Trophoblast cell (in vitro differentiated cells and primary cell): ENCODE data around the gene RAB27B.
A peak's percentile ranks its signal among the peaks of the same experiment; 100 is the strongest.

Experiments used
- DNase-seq, 2 donors: peaks; one replicate each; pipeline ENCODE4 v3.0.0-alpha.2; 2016
- H2AFZ ChIP-seq: 2 replicates; pipeline ENCODE4 v1.6.1; 2013; ENCODE audit warnings: low read length, moderate library complexity, mild to moderate bottlenecking; ENCODE audit not compliant: insufficient read depth, poor library complexity
- H2AK5ac ChIP-seq: 2 replicates; pipeline ENCODE4 v1.6.1; 2013; ENCODE audit warnings: mild to moderate bottlenecking, low read length
- H2BK120ac ChIP-seq: 2 replicates; pipeline ENCODE4 v1.6.1; 2013; ENCODE audit warnings: low read length, mild to moderate bottlenecking, moderate library complexity; ENCODE audit not compliant: insufficient read depth, poor library complexity
- H2BK12ac ChIP-seq: 2 replicates; pipeline ENCODE4 v1.6.1; 2013; ENCODE audit warnings: mild to moderate bottlenecking, low read length, moderate library complexity
- H2BK5ac ChIP-seq: 2 replicates; pipeline ENCODE4 v1.6.1; 2013; ENCODE audit warnings: low read length, low read depth, moderate library complexity, mild to moderate bottlenecking; ENCODE audit not compliant: poor library complexity
- H3K14ac ChIP-seq: 2 replicates; pipeline ENCODE4 v1.6.1; 2013; ENCODE audit warnings: mild to moderate bottlenecking, low read length
- H3K18ac ChIP-seq: 2 replicates; pipeline ENCODE4 v1.6.1; 2013; ENCODE audit warnings: mild to moderate bottlenecking, low read length
- H3K23ac ChIP-seq: 2 replicates; pipeline ENCODE4 v1.6.1; 2013; ENCODE audit warnings: low read length
- H3K27ac ChIP-seq: 2 replicates; pipeline ENCODE4 v1.5.1; 2013; ENCODE audit warnings: low read depth, mild to moderate bottlenecking, inconsistent platforms, low read length, moderate library complexity
- H3K27me3 ChIP-seq: 2 replicates; pipeline ENCODE4 v1.6.1; 2013; ENCODE audit warnings: inconsistent platforms, mild to moderate bottlenecking, low read length, moderate library complexity; ENCODE audit not compliant: insufficient read depth
- H3K36me3 ChIP-seq, 2 experiments: 1 replicate in 1 of 2; 2 replicates in 1 of 2; pipeline ENCODE4 v1.6.1; 2013; ENCODE audit warnings: low read length in 2 of 2, mild to moderate bottlenecking in 2 of 2, moderate library complexity in 1 of 2; ENCODE audit not compliant: insufficient read depth in 2 of 2, control insufficient read depth in 1 of 2
- H3K4ac ChIP-seq: 2 replicates; pipeline ENCODE4 v1.6.1; 2013; ENCODE audit warnings: low read depth, mild to moderate bottlenecking, low read length, moderate library complexity
- H3K4me1 ChIP-seq, 2 experiments: 1 replicate in 1 of 2; 2 replicates in 1 of 2; pipeline ENCODE4 v1.6.1; 2013; ENCODE audit warnings: low read length in 2 of 2, mild to moderate bottlenecking in 2 of 2, moderate library complexity in 1 of 2; ENCODE audit not compliant: insufficient read depth in 2 of 2, control insufficient read depth in 1 of 2
- H3K4me2 ChIP-seq: 2 replicates; pipeline ENCODE4 v1.6.1; 2013; ENCODE audit warnings: inconsistent platforms, mild to moderate bottlenecking, low read length, moderate library complexity
- H3K4me3 ChIP-seq: 2 replicates; pipeline ENCODE4 v1.5.1; 2013; ENCODE audit warnings: mild to moderate bottlenecking, low read depth, low read length, inconsistent platforms
- H3K79me1 ChIP-seq: one replicate; pipeline ENCODE4 v1.6.1; 2013; ENCODE audit warnings: low read length
- H3K79me2 ChIP-seq: 2 replicates; pipeline ENCODE4 v1.6.1; 2013; ENCODE audit warnings: low read length, mild to moderate bottlenecking; ENCODE audit not compliant: control insufficient read depth, insufficient read depth, poor library complexity
- H3K9ac ChIP-seq: 2 replicates; pipeline ENCODE4 v1.6.1; 2013; ENCODE audit warnings: mild to moderate bottlenecking, low read length
- H3K9me3 ChIP-seq: 2 replicates; pipeline ENCODE4 v1.6.1; 2013; ENCODE audit warnings: low read depth, mild to moderate bottlenecking, control low read depth, inconsistent platforms, low read length; ENCODE audit not compliant: insufficient read depth
- H4K12ac ChIP-seq: 2 replicates; pipeline ENCODE4 v1.6.1; 2013; ENCODE audit warnings: low read depth, mild to moderate bottlenecking, low read length, moderate library complexity
- H4K8ac ChIP-seq: 2 replicates; pipeline ENCODE4 v1.6.1; 2013; ENCODE audit warnings: low read depth, mild to moderate bottlenecking, low read length, moderate library complexity
- H4K91ac ChIP-seq: one replicate; pipeline ENCODE4 v1.6.1; 2013; ENCODE audit warnings: low read depth, mild to moderate bottlenecking, low read length, moderate library complexity
- WGBS: extraction: QIAGEN DNeasy Blood & Tissue Kit; methylation state at CpG from one replicate; pipeline ENCODE4 v1.1.7; 2013; ENCODE audit warnings: missing lambda C conversion rate; ENCODE audit not compliant: insufficient read length, insufficient coverage; ENCODE audit errors: extremely low coverage; 5-methylcytosine and 5-hydroxymethylcytosine counted together

The RAB27B gene

DNA sequence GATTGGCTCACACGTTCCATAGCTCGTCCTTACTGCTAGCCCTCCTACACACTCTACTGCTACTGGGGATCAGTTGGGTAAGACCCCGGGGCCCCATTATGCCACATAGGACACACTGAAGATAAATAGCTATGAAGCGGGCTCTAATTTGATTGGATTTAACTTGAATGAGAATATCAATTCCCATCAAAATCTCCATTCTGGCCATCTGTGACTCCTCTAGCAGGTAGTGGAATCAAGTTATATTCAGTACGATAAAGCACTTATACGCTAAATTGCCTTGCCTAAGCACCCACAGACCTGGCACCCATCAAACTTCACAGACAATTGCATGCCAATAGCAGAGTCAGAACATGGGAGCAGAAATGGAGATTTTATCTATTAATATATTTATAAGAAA, 91.1 kb downstream of the RAB27B start:
- Histone ChIP-seq H3K79me1 (no peaks in the 10 kb centered on the region), H4K12ac (no peak overlapping the region), H4K8ac (no peak overlapping the region), H3K14ac (no peak overlapping the region), H2BK120ac (no peak overlapping the region), H3K9ac (no peak overlapping the region), H2BK5ac (no peak overlapping the region), H3K18ac (no peak overlapping the region), H4K91ac (no peak overlapping the region), H2BK12ac (no peak overlapping the region), H3K4me1 (no peaks in the 10 kb centered on the region), H3K9me3 (no peaks in the 10 kb centered on the region), H3K27me3 (no peaks in the 10 kb centered on the region), H3K4ac (no peak overlapping the region), H3K36me3 (no peaks in the 10 kb centered on the region), H2AK5ac (no peak overlapping the region), H3K4me3 (no peak overlapping the region), H3K79me2 (no peaks in the 10 kb centered on the region), H2AFZ (no peak overlapping the region), H3K4me2 (no peak overlapping the region), H3K27ac (no peak overlapping the region), H3K23ac (no peak overlapping the region)
- WGBS: no CpG with 5 or more reads among the region's 6 CpGs
- DNase-seq: no peak

GRCh38 chr18:54923339-54923956, 95.2 kb downstream of the RAB27B start:
- Histone ChIP-seq H3K4me3 (no peak overlapping the region), H4K12ac (no peak overlapping the region), H3K79me1 (no peaks in the 10 kb centered on the region), H2BK5ac (no peak overlapping the region), H3K18ac (no peak overlapping the region), H3K4me2 (no peak overlapping the region), H3K9me3 (no peaks in the 10 kb centered on the region), H2BK12ac (no peak overlapping the region), H3K4ac (no peak overlapping the region), H3K79me2 (no peaks in the 10 kb centered on the region), H3K14ac (no peak overlapping the region), H3K4me1 (no peaks in the 10 kb centered on the region), H3K27ac (no peak overlapping the region), H2AFZ (no peak overlapping the region), H3K9ac (no peak overlapping the region), H4K8ac (no peak overlapping the region), H3K36me3 (no peaks in the 10 kb centered on the region), H2AK5ac (no peak overlapping the region), H3K27me3 (no peaks in the 10 kb centered on the region), H4K91ac (no peak overlapping the region), H2BK120ac (no peak overlapping the region), H3K23ac (no peak overlapping the region)
- WGBS: no CpG with 5 or more reads among the region's 4 CpGs
- no peak for DNase-seq

DNA sequence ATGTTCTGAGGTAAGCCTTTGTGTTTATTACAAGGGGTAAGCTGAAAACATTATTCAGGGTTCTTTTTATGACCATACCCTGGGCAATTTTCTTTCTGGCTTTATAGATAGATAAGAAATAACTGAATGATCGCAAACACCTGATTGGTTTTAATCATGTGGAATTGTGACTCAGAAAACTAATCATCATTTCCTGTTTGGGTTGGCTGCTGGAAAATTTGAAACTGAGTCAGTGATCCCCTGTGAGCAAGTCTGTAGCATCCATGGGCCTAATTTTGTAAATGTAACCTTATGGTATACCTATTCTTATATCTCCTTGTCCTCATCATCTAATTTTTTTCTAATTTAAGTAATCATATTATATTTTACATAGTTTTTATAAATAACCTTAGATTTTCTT, 96.7 kb downstream of the RAB27B start:
- no peak overlapping the region for H2BK120ac ChIP-seq
- no peak overlapping the region for H2AFZ ChIP-seq
- H3K9me3 ChIP-seq: no peaks in the 10 kb centered on the region
- no peaks in the 10 kb centered on the region for H3K79me1 ChIP-seq
- H2BK12ac ChIP-seq: no peak overlapping the region
- H4K91ac ChIP-seq: no peak overlapping the region
- H2BK5ac ChIP-seq: no peak overlapping the region
- no CpG with 5 or more reads among the region's 1 CpG for WGBS
- no peaks in the 10 kb centered on the region for H3K36me3 ChIP-seq
- H3K27ac ChIP-seq: no peak overlapping the region
- no peaks in the 10 kb centered on the region for H3K4me1 ChIP-seq
- no peaks in the 10 kb centered on the region for H3K79me2 ChIP-seq
- no peak overlapping the region for H3K4ac ChIP-seq
- no peak overlapping the region for H3K9ac ChIP-seq
- no peaks in the 10 kb centered on the region for H3K27me3 ChIP-seq
- H2AK5ac ChIP-seq: no peak overlapping the region
- H3K4me3 ChIP-seq: no peak overlapping the region
- H3K14ac ChIP-seq: no peak overlapping the region
- no peak for DNase-seq
- no peak overlapping the region for H4K8ac ChIP-seq
- H3K18ac ChIP-seq: no peak overlapping the region
- no peak overlapping the region for H3K23ac ChIP-seq
- no peak overlapping the region for H3K4me2 ChIP-seq
- H4K12ac ChIP-seq: no peak overlapping the region

- Histone ChIP-seq H3K4me2 (no peak overlapping the region), H3K4me3 (no peak overlapping the region), H3K27ac (no peak overlapping the region), H3K36me3 (no peaks in the 10 kb centered on the region), H3K79me2 (no peaks in the 10 kb centered on the region), H3K79me1 (no peaks in the 10 kb centered on the region), H3K23ac (no peak overlapping the region), H3K14ac (no peak overlapping the region), H3K4ac (no peak overlapping the region), H3K27me3 (no peaks in the 10 kb centered on the region), H2AFZ (no peak overlapping the region), H4K91ac (no peak overlapping the region), H3K4me1 (no peaks in the 10 kb centered on the region), H4K8ac (no peak overlapping the region), H2AK5ac (no peak overlapping the region), H2BK12ac (no peak overlapping the region), H2BK5ac (no peak overlapping the region), H3K9ac (no peak overlapping the region), H3K18ac (no peak overlapping the region), H3K9me3 (no peaks in the 10 kb centered on the region), H4K12ac (no peak overlapping the region), H2BK120ac (no peak overlapping the region)
- peak in 1 of 2 donors; percentile 9 for DNase-seq
- no CpG with 5 or more reads among the region's 3 CpGs for WGBS
Observed at GRCh38 chr18:54926593-54927325, 98.5 kb downstream of the RAB27B start.
